ENCODE results near the gene TBCA. TPM values are rescaled to one million over a fixed set of nuclear protein-coding genes. Genes with fewer than 3 reads are reported as not detected.

TBCA gene
- total and polyA plus RNA-seq, 9 of the 15 experiments (the other 6 are each of a cell fraction or from before 2014, with no cell fraction given): 164 to 661 (median 334) TPM

DNA sequence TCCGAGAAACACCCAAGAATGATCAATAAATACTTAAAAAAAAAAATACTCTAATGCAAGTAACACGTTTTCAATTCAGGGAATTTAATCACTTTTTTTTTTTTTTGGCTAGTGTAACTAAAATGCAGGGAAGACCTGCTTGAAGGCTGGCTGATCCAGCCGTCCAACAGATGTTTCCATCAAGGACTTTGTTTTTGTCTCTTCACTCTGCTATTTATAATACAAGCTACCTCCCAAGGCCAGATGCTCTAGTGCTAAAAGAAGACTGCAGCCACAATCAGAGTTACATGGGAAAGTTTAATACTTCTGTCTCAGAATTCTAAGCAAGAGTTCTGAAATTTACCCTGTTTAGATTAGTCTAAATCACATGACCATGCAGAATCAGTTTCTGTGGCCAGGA is 14.5 kb downstream of the TBCA start:
- H3K9ac ChIP-seq (ENCODE audit: insufficient read depth in 1 of 2, low read depth in 2 of 2, low read length in 2 of 2): no peak overlapping the region
- H3K9me1 ChIP-seq (ENCODE audit: control insufficient read depth, insufficient read depth, low read length): no peaks in the 10 kb centered on the region
- H3K27me3 ChIP-seq (ENCODE audit: control insufficient read depth in 2 of 2, insufficient read depth in 2 of 2, low read length in 2 of 2): no peaks in the 10 kb centered on the region
- H3K4me2 ChIP-seq (ENCODE audit: insufficient read depth, low read length): no peak overlapping the region
- H2AFZ ChIP-seq (ENCODE audit: low read depth, low read length): no peak overlapping the region
- H3K36me3 ChIP-seq (ENCODE audit: control insufficient read depth, insufficient read depth, low read length): peaks cover 36% of the 10 kb centered on the region
- H3K79me2 ChIP-seq (ENCODE audit: control insufficient read depth, insufficient read depth, low read length): peaks cover 88% of the 10 kb centered on the region
- FAIRE-seq: no peak
- H3K9me3 ChIP-seq (replicated peaks; ENCODE audit: control insufficient read depth, insufficient read depth, low read depth, low read length): no peaks in the 10 kb centered on the region
- H3K4me1 ChIP-seq (replicated peaks in 1 of 2; ENCODE audit: control insufficient read depth in 2 of 2, insufficient read depth in 2 of 2, low read length in 2 of 2): peaks cover under 1 to 4% of the 10 kb centered on the region in 2 experiments; a peak in 3 of 5 replicates
- H3K4me3 ChIP-seq: no peak overlapping the region
- no peak for ATAC-seq
- intact Hi-C loops (cut with micrococcal nuclease) (no loop called here), in situ Hi-C loops (cut with MboI) (no loop called here)
- POLR2A ChIA-PET: no interaction called here
- CTCF ChIA-PET (ENCODE audit: low intra/inter-chr PET ratio): no interaction called here
- TF ChIP-seq NFIX (CRISPR knock-in tag; IDR thresholded peaks at IDR 0.05; ENCODE audit: low read depth): no peak
- TF ChIP-seq, protein P1, sequence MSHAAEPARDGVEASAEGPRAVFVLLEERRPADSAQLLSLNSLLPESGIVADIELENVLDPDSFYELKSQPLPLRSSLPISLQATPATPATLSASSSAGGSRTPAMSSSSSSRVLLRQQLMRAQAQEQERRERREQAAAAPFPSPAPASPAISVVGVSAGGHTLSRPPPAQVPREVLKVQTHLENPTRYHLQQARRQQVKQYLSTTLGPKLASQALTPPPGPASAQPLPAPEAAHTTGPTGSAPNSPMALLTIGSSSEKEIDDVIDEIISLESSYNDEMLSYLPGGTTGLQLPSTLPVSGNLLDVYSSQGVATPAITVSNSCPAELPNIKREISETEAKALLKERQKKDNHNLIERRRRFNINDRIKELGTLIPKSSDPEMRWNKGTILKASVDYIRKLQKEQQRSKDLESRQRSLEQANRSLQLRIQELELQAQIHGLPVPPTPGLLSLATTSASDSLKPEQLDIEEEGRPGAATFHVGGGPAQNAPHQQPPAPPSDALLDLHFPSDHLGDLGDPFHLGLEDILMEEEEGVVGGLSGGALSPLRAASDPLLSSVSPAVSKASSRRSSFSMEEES (CRISPR knock-in tag; IDR thresholded peaks at IDR 0.05): peak; percentile 16; the same call in 1 of the 2 replicates
- 41% methylated on average over 3 of the region's 3 CpGs for WGBS (ENCODE audit: insufficient coverage, low coverage, missing lambda C conversion rate)
- no peak overlapping the region for H3K27ac ChIP-seq (ENCODE audit: extremely low read depth, low read depth, low read length)
- no peaks in the 10 kb centered on the region for H4K20me1 ChIP-seq (replicated peaks; ENCODE audit: control insufficient read depth, insufficient read depth, low read length)
- no TSS peak for BruUV-seq (replicated peaks)
- no peak for DNase-seq (ENCODE audit: extremely low read depth in 1 of 4, low spot score in 3 of 4)

DNA sequence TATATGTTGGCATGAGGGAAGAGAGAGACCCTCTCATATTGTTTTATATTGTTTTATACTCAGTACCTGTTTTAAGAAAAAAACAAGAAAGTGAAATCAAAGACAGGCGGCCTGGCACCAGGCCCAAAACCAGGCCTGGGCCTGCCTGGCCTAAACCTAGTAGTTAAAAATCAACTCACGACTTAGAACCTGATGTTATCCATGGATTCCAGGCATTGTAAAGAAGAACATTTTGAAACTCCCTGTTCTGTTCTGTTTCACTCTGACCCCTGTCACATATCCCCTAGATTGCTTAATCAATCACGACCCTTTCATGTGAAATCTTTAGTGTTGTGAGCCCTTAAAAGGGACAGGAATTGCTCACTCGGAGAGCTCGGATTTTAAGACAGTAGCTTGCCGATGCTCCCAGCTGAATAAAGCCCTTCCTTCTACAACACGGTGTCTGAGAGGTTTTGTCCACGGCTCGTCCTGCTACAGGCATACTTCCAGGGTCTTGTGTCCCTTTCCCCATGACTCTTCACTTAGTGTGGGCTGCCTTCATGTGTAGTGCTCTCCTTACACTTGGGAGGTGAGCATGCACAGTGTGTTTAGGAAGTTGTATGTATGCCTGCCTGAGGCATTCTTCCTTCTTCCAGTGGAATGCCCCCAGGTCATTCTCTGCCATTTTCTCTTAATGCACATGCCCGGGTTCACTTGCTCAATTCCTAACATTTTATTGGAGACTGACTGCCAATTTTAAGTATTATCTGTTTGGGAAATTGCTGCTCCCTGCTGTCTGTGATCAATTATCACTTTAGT is 17.8 kb downstream of the TBCA start:
- Histone ChIP-seq H4K20me1 (replicated peaks; ENCODE audit: control insufficient read depth, insufficient read depth, low read length) (no peaks in the 10 kb centered on the region), H3K4me2 (ENCODE audit: insufficient read depth, low read length) (no peak overlapping the region), H3K9ac (ENCODE audit: insufficient read depth in 1 of 2, low read depth in 2 of 2, low read length in 2 of 2) (no peak overlapping the region), H3K4me3 (no peak overlapping the region), H3K9me3 (replicated peaks; ENCODE audit: control insufficient read depth, insufficient read depth, low read depth, low read length) (no peaks in the 10 kb centered on the region), H3K27ac (ENCODE audit: extremely low read depth, low read depth, low read length) (no peak overlapping the region), H3K4me1 (replicated peaks in 1 of 2; ENCODE audit: control insufficient read depth in 2 of 2, insufficient read depth in 2 of 2, low read length in 2 of 2) (peaks cover 2 to 8% of the 10 kb centered on the region in 2 experiments; a peak in 4 of 5 replicates), H2AFZ (ENCODE audit: low read depth, low read length) (no peak overlapping the region), H3K9me1 (ENCODE audit: control insufficient read depth, insufficient read depth, low read length) (no peaks in the 10 kb centered on the region), H3K79me2 (ENCODE audit: control insufficient read depth, insufficient read depth, low read length) (peaks cover 91% of the 10 kb centered on the region), H3K27me3 (ENCODE audit: control insufficient read depth in 2 of 2, insufficient read depth in 2 of 2, low read length in 2 of 2) (no peaks in the 10 kb centered on the region), H3K36me3 (ENCODE audit: control insufficient read depth, insufficient read depth, low read length) (peaks cover 29% of the 10 kb centered on the region; the same call in 2 of the 3 replicates)
- DNase-seq (ENCODE audit: extremely low read depth in 1 of 4, low spot score in 3 of 4): no peak
- FAIRE-seq: no peak
- intact Hi-C loops (cut with micrococcal nuclease): no loop called here
- no peak; the same call in 2 of the 3 replicates for ATAC-seq
- 81% methylated on average over 10 of the region's 10 CpGs for WGBS (ENCODE audit: insufficient coverage, low coverage, missing lambda C conversion rate)
- in situ Hi-C loops (cut with MboI): no loop called here
- ChIA-PET POLR2A (no interaction called here), CTCF (ENCODE audit: low intra/inter-chr PET ratio) (no interaction called here)
- BruUV-seq (replicated peaks): no TSS peak
- no peak for TF ChIP-seq SUPT5H (IDR thresholded peaks at IDR 0.05)
- no peak for TF ChIP-seq MTA1 (IDR thresholded peaks at IDR 0.05; ENCODE audit: borderline replicate concordance)
- no peak for TF ChIP-seq ZEB2 (IDR thresholded peaks at IDR 0.05)
- no peak for TF ChIP-seq CXXC5 (CRISPR knock-in tag; IDR thresholded peaks at IDR 0.05)
- no peak for TF ChIP-seq ZC3H11A (IDR thresholded peaks at IDR 0.05; ENCODE audit: low read depth, low read length)
- TF ChIP-seq FIP1L1 (IDR thresholded peaks at IDR 0.05; ENCODE audit: low read depth, low read length, poor library complexity, severe bottlenecking): no peak
- TF ChIP-seq KDM4B (IDR thresholded peaks at IDR 0.05; ENCODE audit: borderline replicate concordance in 2 of 2, low read depth in 1 of 2): no peak
